Spleen (tissue), 11 donors: ENCODE measurements around the gene PTCH1. TPM values are rescaled to one million over a fixed set of nuclear protein-coding genes. Genes with fewer than 3 reads are reported as not detected.

Experiments
- DNase-seq: peaks from one replicate; pipeline ENCODE4 v3.0.0-alpha.2; 2020
- H3K27ac ChIP-seq, 8 donors: fragments of 200-600 bp; sonication (generic) in 7 of 8; 1 replicate in 4 of 8; 2 replicates in 4 of 8; pipeline versions ENCODE4 v1.5.0 to v1.8.0; 2016 to 2021; ENCODE audit warnings: inconsistent platforms in 4 of 8, mild to moderate bottlenecking in 4 of 8, moderate library complexity in 1 of 8
- H3K27me3 ChIP-seq, 7 donors: fragments of 200-600 bp; sonication (generic) in 6 of 7; replicated peaks in 1 of 7; 1 replicate in 4 of 7; 2 replicates in 3 of 7; pipeline versions ENCODE4 v1.5.0 to v1.8.0; 2016 to 2021; ENCODE audit warnings: inconsistent platforms in 3 of 7, mild to moderate bottlenecking in 1 of 7
- H3K36me3 ChIP-seq, 6 donors: fragments of 200-600 bp; sonication (generic) in 5 of 6; 1 replicate in 4 of 6; 2 replicates in 2 of 6; pipeline versions ENCODE4 v1.5.0 to v1.8.0; 2016 to 2021; ENCODE audit warnings: inconsistent platforms in 2 of 6
- H3K4me1 ChIP-seq, 6 donors: fragments of 200-600 bp; sonication (generic) in 5 of 6; 1 replicate in 3 of 6; 2 replicates in 3 of 6; pipeline versions ENCODE4 v1.5.0 to v1.8.0; 2016 to 2021; ENCODE audit warnings: inconsistent platforms in 3 of 6
- H3K4me3 ChIP-seq, 8 donors: fragments of 200-600 bp; sonication (generic) in 7 of 8; 1 replicate in 4 of 8; 2 replicates in 4 of 8; pipeline versions ENCODE4 v1.5.0 to v1.8.0; 2016 to 2021; ENCODE audit warnings: inconsistent platforms in 4 of 8, mild to moderate bottlenecking in 4 of 8, moderate library complexity in 2 of 8
- H3K9me3 ChIP-seq, 8 donors: fragments of 200-600 bp; sonication (generic) in 7 of 8; 1 replicate in 4 of 8; 2 replicates in 4 of 8; pipeline versions ENCODE4 v1.5.0 to v1.8.0; 2016 to 2021; ENCODE audit warnings: inconsistent platforms in 4 of 8
- CTCF ChIP-seq, 11 experiments: fragments of 200-600 bp in 7 of 11; fragments of 450-650 bp in 4 of 11; sonication (generic) in 4 of 11; IDR thresholded peaks in 8 of 11; conservative IDR thresholded peaks in 3 of 11; 1 replicate in 7 of 11; 2 replicates in 4 of 11; pipeline versions ENCODE4 v1.4.0 to v1.8.0; 2016 to 2021; ENCODE audit warnings: antibody characterized with exemption in 11 of 11, inconsistent platforms in 4 of 11, mild to moderate bottlenecking in 1 of 11
- POLR2A ChIP-seq, 3 donors: fragments of 450-650 bp; IDR thresholded peaks; one replicate each; pipeline ENCODE4 v1.5.1; 2017; ENCODE audit warnings: antibody characterized with exemption in 3 of 3, mild to moderate bottlenecking in 1 of 3
- POLR2AphosphoS5 ChIP-seq, 3 donors: sonication (generic); formaldehyde crosslinking; IDR thresholded peaks; one replicate each; pipeline ENCODE4 v1.5.1; 2017; ENCODE audit warnings: antibody characterized with exemption in 3 of 3
- whole genome bisulfite sequencing, 5 donors: extraction: QIAGEN DNeasy Blood & Tissue Kit in 3 of 5; methylation state at CpG; one replicate each; pipeline versions ENCODE4 v1.1.5 to v1.1.7; 2013 to 2018; 5-methylcytosine and 5-hydroxymethylcytosine counted together
- intact Hi-C: fragments of 100-400 bp; cut with DNase I; formaldehyde crosslinking; loops from one replicate; pipeline ENCODE4 v1.15.0; 2023; ENCODE audit warnings: low total_unique reads
- polyA plus RNA-seq, 3 donors: library from polyadenylated mRNA; stranded (reverse); fragments of 200-250 nt; gene quantifications; one replicate each; pipeline ENCODE4 v1.2.1, GENCODE V29; 2013
- total RNA-seq, 7 donors: library from RNA; depleted of rRNA in 3 of 7; stranded (reverse); fragments of >200 nt in 3 of 7; fragmentation: NEBNext Ultra II Directional in 4 of 7; extraction: Animal tissue kit (Norgen Biotek cat#: 25700) in 4 of 7; gene quantifications; one replicate each; pipeline versions ENCODE4 v1.1.0 to v1.2.1, GENCODE V29; 2016 to 2021
- donor health status: healthy with polysubstance abuse.
- donor health status: DM: no; HTN: no; CAD: no; lungs with moderate emphysema.
- donor health status: DM: no; HTN: no; CAD: no.
- donor health status: Bipolar disorder and iron deficiency.
- donor health status: healthy.
- donor health status: DM: no; HTN: no; CAD: no.
- donor health status: DM: yes; HTN: yes; CAD: no.

PTCH1 gene
- total and polyA plus RNA-seq, 10 donors = 0.70 to 32.1 (median 11.3) TPM

- 71 to 77% (median 74%) methylated on average over 8 of the region's 8 CpGs for WGBS, 5 donors
- H3K9me3 ChIP-seq = no peaks in the 10 kb centered on the region
- intact Hi-C loops = no loop called here
- TF ChIP-seq POLR2AphosphoS5 (IDR thresholded peaks at IDR 0.05) = no peak
- no peak for TF ChIP-seq CTCF (IDR thresholded peaks at IDR 0.05 in 8 of 11, conservative IDR thresholded peaks at IDR 0.05 in 3 of 11)
- no peak for TF ChIP-seq POLR2A (IDR thresholded peaks at IDR 0.05)
- H3K4me3 ChIP-seq = no peak overlapping the region
- no peak overlapping the region for H3K27ac ChIP-seq
- H3K4me1 ChIP-seq = peaks cover 0 to 49% (median 18%) of the 10 kb centered on the region in 6 donors
- no peak for DNase-seq
- H3K36me3 ChIP-seq = peaks cover 0 to 4% (median 0%) of the 10 kb centered on the region in 6 donors
- H3K27me3 ChIP-seq = peaks cover 0 to 14% (median 0%) of the 10 kb centered on the region in 7 donors
These were observed 25.0 kb downstream of the PTCH1 start for GRCh38 chr9:95491543-95492320.

GRCh38 chr9:95488954-95489353, 27.8 kb downstream of the PTCH1 start:
- Histone ChIP-seq H3K4me1 (peaks cover 0 to 23% (median 2%) of the 10 kb centered on the region in 6 donors), H3K27me3 (peaks cover 0 to 2% (median 0%) of the 10 kb centered on the region in 7 donors), H3K36me3 (peaks cover 0 to under 1% (median 0%) of the 10 kb centered on the region in 6 donors), H3K9me3 (no peaks in the 10 kb centered on the region), H3K4me3 (no peak overlapping the region), H3K27ac (no peak overlapping the region)
- no peak for DNase-seq
- 71 to 74% (median 72%) methylated on average over 5 of the region's 5 CpGs for WGBS, 5 donors
- intact Hi-C loops = no loop called here
- no peak for TF ChIP-seq CTCF (IDR thresholded peaks at IDR 0.05 in 8 of 11, conservative IDR thresholded peaks at IDR 0.05 in 3 of 11)
- TF ChIP-seq POLR2A (IDR thresholded peaks at IDR 0.05) = no peak
- TF ChIP-seq POLR2AphosphoS5 (IDR thresholded peaks at IDR 0.05) = no peak

GRCh38 chr9:95486318-95486717, 30.5 kb downstream of the PTCH1 start:
- WGBS, 5 donors = 90 to 100% (median 95%) methylated on average over 5 of the region's 5 CpGs
- intact Hi-C loops = no loop called here

More at GRCh38 chr9:95486318-95486717, 30.5 kb downstream of the PTCH1 start:
- DNase-seq = no peak
- TF ChIP-seq CTCF (IDR thresholded peaks at IDR 0.05 in 8 of 11, conservative IDR thresholded peaks at IDR 0.05 in 3 of 11) (no peak), POLR2AphosphoS5 (IDR thresholded peaks at IDR 0.05) (no peak), POLR2A (IDR thresholded peaks at IDR 0.05) (no peak)
- no peaks in the 10 kb centered on the region for H3K36me3 ChIP-seq
- no peak overlapping the region for H3K27ac ChIP-seq
- peaks cover 0 to under 1% (median 0%) of the 10 kb centered on the region in 7 donors for H3K27me3 ChIP-seq
- no peaks in the 10 kb centered on the region for H3K9me3 ChIP-seq
- no peak overlapping the region for H3K4me3 ChIP-seq
- no peaks in the 10 kb centered on the region for H3K4me1 ChIP-seq
